ENCODE data around the gene RAVER1.

- TF ChIP-seq, protein P1, sequence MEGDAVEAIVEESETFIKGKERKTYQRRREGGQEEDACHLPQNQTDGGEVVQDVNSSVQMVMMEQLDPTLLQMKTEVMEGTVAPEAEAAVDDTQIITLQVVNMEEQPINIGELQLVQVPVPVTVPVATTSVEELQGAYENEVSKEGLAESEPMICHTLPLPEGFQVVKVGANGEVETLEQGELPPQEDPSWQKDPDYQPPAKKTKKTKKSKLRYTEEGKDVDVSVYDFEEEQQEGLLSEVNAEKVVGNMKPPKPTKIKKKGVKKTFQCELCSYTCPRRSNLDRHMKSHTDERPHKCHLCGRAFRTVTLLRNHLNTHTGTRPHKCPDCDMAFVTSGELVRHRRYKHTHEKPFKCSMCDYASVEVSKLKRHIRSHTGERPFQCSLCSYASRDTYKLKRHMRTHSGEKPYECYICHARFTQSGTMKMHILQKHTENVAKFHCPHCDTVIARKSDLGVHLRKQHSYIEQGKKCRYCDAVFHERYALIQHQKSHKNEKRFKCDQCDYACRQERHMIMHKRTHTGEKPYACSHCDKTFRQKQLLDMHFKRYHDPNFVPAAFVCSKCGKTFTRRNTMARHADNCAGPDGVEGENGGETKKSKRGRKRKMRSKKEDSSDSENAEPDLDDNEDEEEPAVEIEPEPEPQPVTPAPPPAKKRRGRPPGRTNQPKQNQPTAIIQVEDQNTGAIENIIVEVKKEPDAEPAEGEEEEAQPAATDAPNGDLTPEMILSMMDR (IDR thresholded peaks at IDR 0.05), result no peak
- TF ChIP-seq POLR2A (IDR thresholded peaks at IDR 0.05) (no peak), POLR2AphosphoS5 (IDR thresholded peaks at IDR 0.05) (no peak), EP300 (IDR thresholded peaks at IDR 0.05) (no peak)
Observed at GRCh38 chr19:10317857-10318462, 15.4 kb downstream of the RAVER1 start.
